ENCODE data around the gene PPP3CA.

Gene PPP3CA

GRCh38 chr4:101198682-101199339 is 148.5 kb downstream of the PPP3CA start:
- no peak overlapping the region for H4K8ac ChIP-seq (ENCODE audit: low read depth, low read length)
- no peaks in the 10 kb centered on the region for H3K27me3 ChIP-seq (ENCODE audit: insufficient read depth, low read length)
- no peaks in the 10 kb centered on the region for H3K36me3 ChIP-seq (ENCODE audit: control insufficient read depth in 1 of 2, insufficient read depth in 2 of 2, low read length in 2 of 2)
- no peak overlapping the region for H3K4me3 ChIP-seq (ENCODE audit: low read depth, low read length)
- no peak overlapping the region for H3K9ac ChIP-seq (ENCODE audit: low read length)
- no peaks in the 10 kb centered on the region for H3K9me3 ChIP-seq (ENCODE audit: insufficient read depth, low read depth, low read length)
- H4K91ac ChIP-seq (ENCODE audit: low read depth, low read length) = no peak overlapping the region
- DNase-seq = no peak
- H2AFZ ChIP-seq (ENCODE audit: insufficient read depth, low read length, poor library complexity) = no peak overlapping the region
- no peak overlapping the region for H3K18ac ChIP-seq (ENCODE audit: low read length)
- no peaks in the 10 kb centered on the region for H3K79me2 ChIP-seq (ENCODE audit: control insufficient read depth, insufficient read depth, low read length, poor library complexity)
- H2BK120ac ChIP-seq (ENCODE audit: insufficient read depth, low read length, poor library complexity) = no peak overlapping the region
- H2BK5ac ChIP-seq (ENCODE audit: low read depth, low read length, poor library complexity) = no peak overlapping the region
- H2BK12ac ChIP-seq (ENCODE audit: low read length) = no peak overlapping the region
- no peak overlapping the region for H4K12ac ChIP-seq (ENCODE audit: low read depth, low read length)
- no peak overlapping the region for H3K14ac ChIP-seq (ENCODE audit: low read length)
- no peak overlapping the region for H3K4ac ChIP-seq (ENCODE audit: low read depth, low read length)
- no CpG with 5 or more reads among the region's 4 CpGs for WGBS (ENCODE audit: extremely low coverage, insufficient coverage, insufficient read length)
- no peak overlapping the region for H3K27ac ChIP-seq (ENCODE audit: low read depth, low read length)
- H3K4me1 ChIP-seq (ENCODE audit: control insufficient read depth in 1 of 2, insufficient read depth in 2 of 2, low read length in 2 of 2) = no peaks in the 10 kb centered on the region
- H3K4me2 ChIP-seq (ENCODE audit: low read length) = no peak overlapping the region
- no peaks in the 10 kb centered on the region for H3K79me1 ChIP-seq (ENCODE audit: low read length)
- H2AK5ac ChIP-seq (ENCODE audit: low read length) = no peak overlapping the region
- no peak overlapping the region for H3K23ac ChIP-seq (ENCODE audit: low read length)

- Histone ChIP-seq H4K12ac (ENCODE audit: low read depth, low read length) (no peak overlapping the region), H2BK120ac (ENCODE audit: insufficient read depth, low read length, poor library complexity) (no peak overlapping the region), H4K91ac (ENCODE audit: low read depth, low read length) (no peak overlapping the region), H3K27ac (ENCODE audit: low read depth, low read length) (no peak overlapping the region), H3K23ac (ENCODE audit: low read length) (no peak overlapping the region), H2AK5ac (ENCODE audit: low read length) (no peak overlapping the region), H3K4me3 (ENCODE audit: low read depth, low read length) (no peak overlapping the region), H3K14ac (ENCODE audit: low read length) (no peak overlapping the region), H4K8ac (ENCODE audit: low read depth, low read length) (no peak overlapping the region), H3K9ac (ENCODE audit: low read length) (no peak overlapping the region), H3K4me1 (ENCODE audit: control insufficient read depth in 1 of 2, insufficient read depth in 2 of 2, low read length in 2 of 2) (no peaks in the 10 kb centered on the region), H3K4me2 (ENCODE audit: low read length) (no peak overlapping the region), H3K79me2 (ENCODE audit: control insufficient read depth, insufficient read depth, low read length, poor library complexity) (no peaks in the 10 kb centered on the region), H2AFZ (ENCODE audit: insufficient read depth, low read length, poor library complexity) (no peak overlapping the region), H3K18ac (ENCODE audit: low read length) (no peak overlapping the region), H3K36me3 (ENCODE audit: control insufficient read depth in 1 of 2, insufficient read depth in 2 of 2, low read length in 2 of 2) (no peaks in the 10 kb centered on the region), H2BK5ac (ENCODE audit: low read depth, low read length, poor library complexity) (no peak overlapping the region), H3K79me1 (ENCODE audit: low read length) (no peaks in the 10 kb centered on the region), H3K27me3 (ENCODE audit: insufficient read depth, low read length) (no peaks in the 10 kb centered on the region), H2BK12ac (ENCODE audit: low read length) (no peak overlapping the region), H3K9me3 (ENCODE audit: insufficient read depth, low read depth, low read length) (no peaks in the 10 kb centered on the region), H3K4ac (ENCODE audit: low read depth, low read length) (no peak overlapping the region)
- no CpG with 5 or more reads among the region's 4 CpGs for WGBS (ENCODE audit: extremely low coverage, insufficient coverage, insufficient read length)
- DNase-seq = no peak
Measured at GRCh38 chr4:101197350-101197749, 150.0 kb downstream of the PPP3CA start.

GRCh38 chr4:101192244-101192643 is 155.1 kb downstream of the PPP3CA start:
- H3K4ac ChIP-seq (ENCODE audit: low read depth, low read length) = no peak overlapping the region
- no peak overlapping the region for H3K18ac ChIP-seq (ENCODE audit: low read length)
- no peak overlapping the region for H2AFZ ChIP-seq (ENCODE audit: insufficient read depth, low read length, poor library complexity)
- no peaks in the 10 kb centered on the region for H3K36me3 ChIP-seq (ENCODE audit: control insufficient read depth in 1 of 2, insufficient read depth in 2 of 2, low read length in 2 of 2)
- no peak overlapping the region for H4K8ac ChIP-seq (ENCODE audit: low read depth, low read length)
- H2BK12ac ChIP-seq (ENCODE audit: low read length) = no peak overlapping the region
- H3K4me1 ChIP-seq (ENCODE audit: control insufficient read depth in 1 of 2, insufficient read depth in 2 of 2, low read length in 2 of 2) = no peaks in the 10 kb centered on the region
- H3K23ac ChIP-seq (ENCODE audit: low read length) = no peak overlapping the region
- no peak overlapping the region for H3K4me2 ChIP-seq (ENCODE audit: low read length)
- DNase-seq = no peak
- no peak overlapping the region for H2AK5ac ChIP-seq (ENCODE audit: low read length)
- no peak overlapping the region for H2BK120ac ChIP-seq (ENCODE audit: insufficient read depth, low read length, poor library complexity)
- H3K9ac ChIP-seq (ENCODE audit: low read length) = no peak overlapping the region
- no peaks in the 10 kb centered on the region for H3K79me1 ChIP-seq (ENCODE audit: low read length)
- H3K4me3 ChIP-seq (ENCODE audit: low read depth, low read length) = no peak overlapping the region
- H4K12ac ChIP-seq (ENCODE audit: low read depth, low read length) = no peak overlapping the region
- H2BK5ac ChIP-seq (ENCODE audit: low read depth, low read length, poor library complexity) = no peak overlapping the region
- no peaks in the 10 kb centered on the region for H3K79me2 ChIP-seq (ENCODE audit: control insufficient read depth, insufficient read depth, low read length, poor library complexity)
- H3K9me3 ChIP-seq (ENCODE audit: insufficient read depth, low read depth, low read length) = no peaks in the 10 kb centered on the region
- H4K91ac ChIP-seq (ENCODE audit: low read depth, low read length) = no peak overlapping the region
- H3K14ac ChIP-seq (ENCODE audit: low read length) = no peak overlapping the region
- H3K27me3 ChIP-seq (ENCODE audit: insufficient read depth, low read length) = no peaks in the 10 kb centered on the region
- no peak overlapping the region for H3K27ac ChIP-seq (ENCODE audit: low read depth, low read length)

GRCh38 chr4:101191302-101192098 is 155.8 kb downstream of the PPP3CA start:
- no peak overlapping the region for H3K14ac ChIP-seq (ENCODE audit: low read length)
- H3K4ac ChIP-seq (ENCODE audit: low read depth, low read length) = no peak overlapping the region
- no peak overlapping the region for H4K8ac ChIP-seq (ENCODE audit: low read depth, low read length)
- H3K79me1 ChIP-seq (ENCODE audit: low read length) = no peaks in the 10 kb centered on the region
- no peaks in the 10 kb centered on the region for H3K79me2 ChIP-seq (ENCODE audit: control insufficient read depth, insufficient read depth, low read length, poor library complexity)
- H3K4me3 ChIP-seq (ENCODE audit: low read depth, low read length) = peak overlapping the region; percentile 50
- no peak overlapping the region for H2AFZ ChIP-seq (ENCODE audit: insufficient read depth, low read length, poor library complexity)
- H3K27me3 ChIP-seq (ENCODE audit: insufficient read depth, low read length) = no peaks in the 10 kb centered on the region
- H4K12ac ChIP-seq (ENCODE audit: low read depth, low read length) = no peak overlapping the region
- no peak overlapping the region for H3K27ac ChIP-seq (ENCODE audit: low read depth, low read length)
- no peak overlapping the region for H4K91ac ChIP-seq (ENCODE audit: low read depth, low read length)
- no CpG with 5 or more reads among the region's 4 CpGs for whole genome bisulfite sequencing (ENCODE audit: extremely low coverage, insufficient coverage, insufficient read length)
- H2BK5ac ChIP-seq (ENCODE audit: low read depth, low read length, poor library complexity) = no peak overlapping the region
- H3K36me3 ChIP-seq (ENCODE audit: control insufficient read depth in 1 of 2, insufficient read depth in 2 of 2, low read length in 2 of 2) = no peaks in the 10 kb centered on the region
- no peak overlapping the region for H3K4me2 ChIP-seq (ENCODE audit: low read length)
- H2BK120ac ChIP-seq (ENCODE audit: insufficient read depth, low read length, poor library complexity) = no peak overlapping the region
- no peak for DNase-seq
- H3K23ac ChIP-seq (ENCODE audit: low read length) = no peak overlapping the region
- H3K18ac ChIP-seq (ENCODE audit: low read length) = no peak overlapping the region
- no peaks in the 10 kb centered on the region for H3K4me1 ChIP-seq (ENCODE audit: control insufficient read depth in 1 of 2, insufficient read depth in 2 of 2, low read length in 2 of 2)
- H2AK5ac ChIP-seq (ENCODE audit: low read length) = no peak overlapping the region
- H3K9ac ChIP-seq (ENCODE audit: low read length) = no peak overlapping the region
- no peaks in the 10 kb centered on the region for H3K9me3 ChIP-seq (ENCODE audit: insufficient read depth, low read depth, low read length)
- no peak overlapping the region for H2BK12ac ChIP-seq (ENCODE audit: low read length)
